Calu3 (cell line): Measurements from ENCODE around the gene RNU1-3. TPM values are rescaled to one million over a fixed set of nuclear protein-coding genes. Genes with fewer than 3 reads are reported as not detected.
"Not testable (repeated sequence)": the region's sequence is repeated elsewhere in the genome, so short reads cannot be mapped to it uniquely, and the experiment has no call there.

Experiments
- BruUV-seq: library from RNA; stranded (reverse); fragments of 400-500 nt; replicated peaks from 2 replicates; lab custom pipeline; 2021; lab: Mats Ljungman, UMichigan
- CTCF ChIA-PET: fragments of 300-600 bp; sonication (Branson Sonifier 250); formaldehyde crosslinking; loops from one replicate; lab custom pipeline; 2022; ENCODE audit warnings: antibody characterized with exemption; lab: Charles Lee
- DNase-seq: peaks from one replicate; pipeline ENCODE4 v3.0.0; 2022
- H3K27ac Mint-ChIP-seq: one replicate; pipeline ENCODE4 v1.8.0; 2022; ENCODE audit warnings: mixed read lengths; ENCODE audit not compliant: unreplicated experiment
- H3K27me3 Mint-ChIP-seq: one replicate; pipeline ENCODE4 v1.8.0; 2022; ENCODE audit warnings: mixed read lengths; ENCODE audit not compliant: unreplicated experiment
- H3K36me3 Mint-ChIP-seq: one replicate; pipeline ENCODE4 v1.8.0; 2022; ENCODE audit warnings: mild to moderate bottlenecking, moderate library complexity, mixed read lengths; ENCODE audit not compliant: insufficient read depth, unreplicated experiment
- H3K4me1 Mint-ChIP-seq: one replicate; pipeline ENCODE4 v1.8.0; 2022; ENCODE audit warnings: mild to moderate bottlenecking, low read depth, mixed read lengths; ENCODE audit not compliant: unreplicated experiment
- H3K4me3 Mint-ChIP-seq: one replicate; pipeline ENCODE4 v1.8.0; 2022; ENCODE audit warnings: mild to moderate bottlenecking, low read depth, moderate library complexity, mixed read lengths; ENCODE audit not compliant: unreplicated experiment
- H3K9me3 Mint-ChIP-seq: one replicate; pipeline ENCODE4 v1.8.0; 2022; ENCODE audit warnings: low read depth, mixed read lengths; ENCODE audit not compliant: unreplicated experiment
- CTCF ChIP-seq: fragments of 200-600 bp; IDR thresholded peaks from one replicate; pipeline ENCODE4 v1.8.0; 2022; ENCODE audit warnings: antibody characterized with exemption; ENCODE audit not compliant: unreplicated experiment
- intact Hi-C: fragments of 100-400 bp; cut with micrococcal nuclease; formaldehyde crosslinking; loops from one replicate; pipeline ENCODE4 v1.10.0; 2022; ENCODE audit not compliant: unreplicated experiment
- total RNA-seq: library from RNA; stranded (reverse); gene quantifications from 2 replicates; pipeline ENCODE4 v1.2.3, GENCODE V29; 2022

RNU1-3 gene
- total RNA-seq, 1 experiment from 2014 or later: 1,678 TPM

DNA sequence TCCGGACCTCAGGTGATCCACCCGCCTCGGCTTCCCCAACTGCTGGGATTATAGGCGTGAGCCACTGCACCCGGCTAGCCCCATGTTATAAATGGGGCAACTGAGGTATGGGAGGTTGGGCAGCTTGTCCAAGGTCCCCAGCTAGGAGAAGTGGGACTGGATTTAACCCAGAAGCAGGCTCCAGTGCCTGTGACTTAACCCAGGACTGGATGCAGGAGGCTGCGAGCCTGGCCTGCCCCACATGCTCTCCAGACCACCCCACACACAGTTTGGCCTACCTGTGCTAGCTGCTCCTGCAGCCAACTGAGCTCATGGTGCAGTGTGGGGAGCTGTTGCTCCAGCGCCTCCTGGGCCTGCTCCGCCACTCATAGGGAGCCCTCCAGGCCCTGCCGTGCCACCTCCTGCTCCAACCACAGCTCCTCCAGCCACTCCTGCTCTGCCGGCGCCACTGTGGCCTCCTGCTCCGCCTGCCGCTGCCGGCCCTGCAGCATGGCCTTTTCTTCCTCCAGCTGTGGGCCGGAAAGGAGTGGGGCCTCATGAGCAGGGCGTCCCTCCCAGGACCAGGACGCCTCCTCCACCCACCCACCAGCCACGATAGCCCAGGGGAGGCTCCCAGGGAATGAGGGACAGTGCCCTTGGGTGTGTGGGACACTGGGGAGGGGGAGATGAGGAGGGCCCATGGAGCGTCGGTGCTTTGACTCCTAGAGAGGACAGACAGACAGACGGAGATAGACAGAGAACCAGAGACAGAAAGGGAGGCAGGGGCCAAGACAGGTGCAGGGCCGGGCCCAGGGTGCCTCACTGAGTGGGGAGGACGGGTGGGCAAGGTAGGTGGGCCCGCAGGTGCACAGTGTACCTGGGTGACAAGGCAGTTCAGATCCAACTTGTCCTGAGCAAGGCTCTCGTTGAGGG, 41.0 kb downstream of the RNU1-3 start:
- DNase-seq: no peak

GRCh38 chr1:16623812-16624719, 42.7 kb downstream of the RNU1-3 start:
- CTCF ChIA-PET: interaction anchor here (0.6 to 1.1 kb wide), 2 partner anchors 77 to 131 kb away, joined by 3 to 5 read pairs; no protein-coding TSS in a partner anchor
- BruUV-seq, intact Hi-C loops, H3K27ac Mint-ChIP-seq, H3K27me3 Mint-ChIP-seq, H3K4me1 Mint-ChIP-seq, DNase-seq, H3K9me3 Mint-ChIP-seq, H3K4me3 Mint-ChIP-seq: not testable (repeated sequence)
- H3K36me3 Mint-ChIP-seq: peaks cover 11% of the 10 kb centered on the region

More for the DNA sequence above, 41.0 kb downstream of the RNU1-3 start:
- Mint-ChIP-seq H3K27ac (no peak overlapping the region), H3K27me3 (no peaks in the 10 kb centered on the region), H3K4me3 (no peak overlapping the region), H3K36me3 (peaks cover 19% of the 10 kb centered on the region), H3K4me1 (no peaks in the 10 kb centered on the region), H3K9me3 (no peaks in the 10 kb centered on the region)
- intact Hi-C loops: no loop called here
- no TSS peak for BruUV-seq
- CTCF ChIA-PET: interaction anchor here (0.6 kb wide), 1 partner anchor 150 kb away, joined by 6 read pairs; no protein-coding TSS in a partner anchor
- TF ChIP-seq CTCF: no peak

DNA sequence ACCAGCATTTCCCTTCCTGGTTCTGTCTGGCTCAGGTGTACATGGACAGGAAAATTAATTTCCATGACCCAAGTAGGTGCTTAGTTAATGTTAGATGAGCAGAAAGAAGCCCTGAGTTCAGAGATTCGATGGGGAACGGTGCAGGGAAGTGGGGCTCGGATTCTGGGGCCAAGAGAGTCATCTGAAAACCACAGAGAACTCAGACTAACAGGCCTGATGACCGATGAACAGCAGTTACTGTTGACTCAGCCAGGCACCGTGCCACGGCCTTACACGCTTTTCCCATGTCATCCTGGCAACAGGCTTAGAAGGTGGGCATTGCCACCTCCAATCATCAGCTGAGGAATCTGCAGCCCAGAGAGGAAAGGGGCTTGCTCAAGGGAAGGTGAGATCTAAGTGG, 43.4 kb downstream of the RNU1-3 start:
- DNase-seq: not testable (repeated sequence)

DNA sequence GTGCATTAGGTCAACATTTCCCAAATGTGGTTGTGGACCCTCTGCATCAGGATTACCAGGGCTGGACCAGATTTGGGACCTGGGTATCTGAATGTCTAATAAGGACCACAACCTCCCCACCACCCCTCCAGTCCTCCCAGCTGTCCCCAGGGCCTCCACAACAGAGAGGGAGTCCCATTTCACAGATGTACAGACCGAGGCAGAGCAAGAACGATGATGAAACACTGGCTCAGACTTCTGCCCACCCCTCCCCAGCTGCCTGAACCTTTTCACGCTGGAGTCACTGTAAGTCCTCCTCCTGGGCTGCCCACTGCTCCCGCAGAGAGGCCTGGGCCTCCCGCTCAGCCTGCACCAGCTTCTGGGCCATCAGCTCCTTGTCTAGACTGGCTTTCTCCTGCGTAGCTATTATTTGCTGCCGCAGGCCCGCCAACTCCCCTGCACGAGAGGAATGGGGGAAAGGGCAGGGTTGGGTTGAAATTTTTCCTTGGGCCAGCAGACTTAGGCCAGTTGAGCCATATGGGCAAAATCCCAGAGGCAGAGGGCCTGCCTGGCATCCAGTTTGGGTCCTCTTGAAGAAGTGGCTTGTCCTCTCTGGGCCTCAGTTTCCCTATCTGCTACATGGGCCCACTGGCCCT, 45.0 kb downstream of the RNU1-3 start:
- H3K27me3 Mint-ChIP-seq, intact Hi-C loops, DNase-seq, H3K27ac Mint-ChIP-seq, H3K9me3 Mint-ChIP-seq, H3K4me3 Mint-ChIP-seq, CTCF ChIA-PET, BruUV-seq, H3K4me1 Mint-ChIP-seq: not testable (repeated sequence)
- H3K36me3 Mint-ChIP-seq: peaks cover 11% of the 10 kb centered on the region

More for the DNA sequence above, 43.4 kb downstream of the RNU1-3 start:
- CTCF ChIA-PET, intact Hi-C loops, H3K4me3 Mint-ChIP-seq, H3K4me1 Mint-ChIP-seq, H3K27me3 Mint-ChIP-seq, H3K9me3 Mint-ChIP-seq, BruUV-seq, H3K27ac Mint-ChIP-seq: not testable (repeated sequence)
- peaks cover 11% of the 10 kb centered on the region for H3K36me3 Mint-ChIP-seq

DNA sequence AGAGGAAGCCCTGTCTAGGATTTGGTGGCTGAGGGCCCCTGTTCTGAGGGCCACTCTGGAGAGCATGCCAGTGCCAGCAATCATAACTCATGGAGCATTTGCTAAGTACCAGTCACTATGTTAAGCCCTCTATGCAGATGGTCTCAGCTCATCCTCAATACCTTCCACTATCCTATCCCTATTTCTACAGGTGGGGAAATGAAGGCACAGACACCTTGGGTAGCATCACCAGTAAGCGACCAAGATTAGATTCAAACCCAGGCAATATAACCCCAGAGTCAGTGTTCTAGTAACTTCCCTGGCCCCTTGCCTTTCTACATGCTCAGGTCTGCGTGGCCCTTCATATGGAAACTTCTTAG, 45.5 kb downstream of the RNU1-3 start:
- DNase-seq: no peak
- no TSS peak for BruUV-seq
- Mint-ChIP-seq H3K27ac (no peak overlapping the region), H3K9me3 (no peaks in the 10 kb centered on the region), H3K4me3 (no peak overlapping the region), H3K4me1 (no peaks in the 10 kb centered on the region), H3K36me3 (peaks cover 10% of the 10 kb centered on the region), H3K27me3 (no peaks in the 10 kb centered on the region)
- CTCF ChIA-PET: no interaction called here
- TF ChIP-seq CTCF: peak; percentile 3
- intact Hi-C loops: no loop called here

GRCh38 chr1:16619803-16620501, 46.8 kb downstream of the RNU1-3 start:
- H3K4me3 Mint-ChIP-seq, intact Hi-C loops, H3K9me3 Mint-ChIP-seq, H3K27ac Mint-ChIP-seq, BruUV-seq, DNase-seq, H3K27me3 Mint-ChIP-seq, H3K4me1 Mint-ChIP-seq, H3K36me3 Mint-ChIP-seq: not testable (repeated sequence)
- CTCF ChIA-PET: interaction anchor here (0.7 to 0.8 kb wide), 2 partner anchors 71 to 82 kb away, joined by 5 to 6 read pairs; no protein-coding TSS in a partner anchor
